ENCODE data around the gene ZNF358. TPM values are rescaled to one million over a fixed set of nuclear protein-coding genes. Genes with fewer than 3 reads are reported as not detected.

ZNF358 gene
- total and polyA plus RNA-seq, 2 of the 13 experiments (the other 11 are each of a cell fraction or from before 2014, with no cell fraction given): 9.1 to 37.0 TPM

DNA sequence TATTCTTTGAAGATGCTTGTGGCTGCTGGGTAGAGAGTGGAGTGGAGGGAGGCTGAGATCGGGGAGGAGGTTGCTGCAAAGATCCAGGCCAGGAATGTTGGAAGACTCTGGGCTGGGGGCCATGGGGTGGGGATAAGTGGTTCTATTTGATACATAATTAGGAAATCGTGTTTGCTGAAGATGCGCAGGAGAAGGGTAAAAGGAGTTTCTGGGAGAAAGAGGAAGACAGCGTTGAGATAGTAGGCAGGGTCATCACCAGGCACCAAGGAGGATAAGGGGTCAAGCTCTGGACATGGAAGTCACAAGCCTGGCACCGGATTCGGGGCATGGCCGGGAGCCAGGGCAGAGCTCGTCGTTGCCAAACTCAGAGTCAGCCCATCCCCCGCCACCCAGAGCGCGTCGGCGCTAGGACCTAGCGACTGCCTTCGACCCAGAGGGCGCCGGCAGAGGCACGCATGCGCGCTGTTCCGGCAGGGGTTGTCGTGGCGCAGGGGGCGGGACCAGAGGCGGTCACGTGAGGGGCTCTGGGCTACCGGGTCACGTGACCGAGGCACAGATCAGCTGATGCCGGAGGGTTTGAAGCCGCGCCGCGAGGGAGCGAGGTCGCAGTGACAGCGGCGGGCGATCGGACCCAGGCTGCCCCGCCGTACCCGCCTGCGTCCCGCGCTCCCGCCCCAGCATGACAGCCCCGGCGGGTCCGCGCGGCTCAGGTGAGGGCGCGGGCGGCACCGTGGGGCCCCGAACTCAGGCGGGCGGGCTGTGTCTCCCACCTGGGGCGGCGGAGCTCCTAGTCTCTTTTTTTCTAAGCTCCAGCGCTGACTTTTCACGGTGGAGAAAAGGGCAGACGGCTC lies 6.4 kb downstream of the ZNF358 start, which contains the start of gene MCOLN1 (continued):
- peak; percentile 65 for TF ChIP-seq ZNF274 (CRISPR knock-in tag; IDR thresholded peaks at IDR 0.05)
- peak; percentile 71; the same call in 1 of the 2 replicates for TF ChIP-seq ZFX (CRISPR knock-in tag; IDR thresholded peaks at IDR 0.05; ENCODE audit: low read depth)
- TF ChIP-seq, protein P1, sequence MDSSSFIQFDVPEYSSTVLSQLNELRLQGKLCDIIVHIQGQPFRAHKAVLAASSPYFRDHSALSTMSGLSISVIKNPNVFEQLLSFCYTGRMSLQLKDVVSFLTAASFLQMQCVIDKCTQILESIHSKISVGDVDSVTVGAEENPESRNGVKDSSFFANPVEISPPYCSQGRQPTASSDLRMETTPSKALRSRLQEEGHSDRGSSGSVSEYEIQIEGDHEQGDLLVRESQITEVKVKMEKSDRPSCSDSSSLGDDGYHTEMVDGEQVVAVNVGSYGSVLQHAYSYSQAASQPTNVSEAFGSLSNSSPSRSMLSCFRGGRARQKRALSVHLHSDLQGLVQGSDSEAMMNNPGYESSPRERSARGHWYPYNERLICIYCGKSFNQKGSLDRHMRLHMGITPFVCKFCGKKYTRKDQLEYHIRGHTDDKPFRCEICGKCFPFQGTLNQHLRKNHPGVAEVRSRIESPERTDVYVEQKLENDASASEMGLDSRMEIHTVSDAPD (CRISPR knock-in tag; IDR thresholded peaks at IDR 0.05): no peak; the same call in 1 of the 2 replicates
- peak; percentile 97 for TF ChIP-seq THAP11 (CRISPR knock-in tag; IDR thresholded peaks at IDR 0.05)
- TF ChIP-seq, protein P2, sequence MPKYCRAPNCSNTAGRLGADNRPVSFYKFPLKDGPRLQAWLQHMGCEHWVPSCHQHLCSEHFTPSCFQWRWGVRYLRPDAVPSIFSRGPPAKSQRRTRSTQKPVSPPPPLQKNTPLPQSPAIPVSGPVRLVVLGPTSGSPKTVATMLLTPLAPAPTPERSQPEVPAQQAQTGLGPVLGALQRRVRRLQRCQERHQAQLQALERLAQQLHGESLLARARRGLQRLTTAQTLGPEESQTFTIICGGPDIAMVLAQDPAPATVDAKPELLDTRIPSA (CRISPR knock-in tag; IDR thresholded peaks at IDR 0.05; ENCODE audit: borderline replicate concordance): no peak
- TF ChIP-seq ZNF335 (CRISPR knock-in tag; IDR thresholded peaks at IDR 0.05): peak; percentile 77; the same call in 1 of the 2 replicates
- TF ChIP-seq ZNF496 (CRISPR knock-in tag; IDR thresholded peaks at IDR 0.05; ENCODE audit: insufficient replicate concordance): no peak
- no peak for TF ChIP-seq ZFP36 (IDR thresholded peaks at IDR 0.05; ENCODE audit: borderline replicate concordance, low read depth, low read length, partially characterized antibody)
- TF ChIP-seq ISL2 (CRISPR knock-in tag; IDR thresholded peaks at IDR 0.05): peak; percentile 70
- TF ChIP-seq ZNF607 (CRISPR knock-in tag; IDR thresholded peaks at IDR 0.05; ENCODE audit: borderline replicate concordance): no peak; the same call in 1 of the 2 replicates
- TF ChIP-seq, protein P3, sequence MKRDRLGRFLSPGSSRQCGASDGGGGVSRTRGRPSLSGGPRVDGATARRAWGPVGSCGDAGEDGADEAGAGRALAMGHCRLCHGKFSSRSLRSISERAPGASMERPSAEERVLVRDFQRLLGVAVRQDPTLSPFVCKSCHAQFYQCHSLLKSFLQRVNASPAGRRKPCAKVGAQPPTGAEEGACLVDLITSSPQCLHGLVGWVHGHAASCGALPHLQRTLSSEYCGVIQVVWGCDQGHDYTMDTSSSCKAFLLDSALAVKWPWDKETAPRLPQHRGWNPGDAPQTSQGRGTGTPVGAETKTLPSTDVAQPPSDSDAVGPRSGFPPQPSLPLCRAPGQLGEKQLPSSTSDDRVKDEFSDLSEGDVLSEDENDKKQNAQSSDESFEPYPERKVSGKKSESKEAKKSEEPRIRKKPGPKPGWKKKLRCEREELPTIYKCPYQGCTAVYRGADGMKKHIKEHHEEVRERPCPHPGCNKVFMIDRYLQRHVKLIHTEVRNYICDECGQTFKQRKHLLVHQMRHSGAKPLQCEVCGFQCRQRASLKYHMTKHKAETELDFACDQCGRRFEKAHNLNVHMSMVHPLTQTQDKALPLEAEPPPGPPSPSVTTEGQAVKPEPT (CRISPR knock-in tag; IDR thresholded peaks at IDR 0.05; ENCODE audit: low read depth): peak; percentile 73; the same call in 1 of the 2 replicates
- peak; percentile 88; the same call in 1 of the 2 replicates for TF ChIP-seq MTA1 (CRISPR knock-in tag; IDR thresholded peaks at IDR 0.05; ENCODE audit: borderline replicate concordance)
- peak; percentile 44; the same call in 1 of the 2 replicates for TF ChIP-seq IRX3 (CRISPR knock-in tag; IDR thresholded peaks at IDR 0.05; ENCODE audit: borderline replicate concordance, low read depth)
- TF ChIP-seq, protein P4, sequence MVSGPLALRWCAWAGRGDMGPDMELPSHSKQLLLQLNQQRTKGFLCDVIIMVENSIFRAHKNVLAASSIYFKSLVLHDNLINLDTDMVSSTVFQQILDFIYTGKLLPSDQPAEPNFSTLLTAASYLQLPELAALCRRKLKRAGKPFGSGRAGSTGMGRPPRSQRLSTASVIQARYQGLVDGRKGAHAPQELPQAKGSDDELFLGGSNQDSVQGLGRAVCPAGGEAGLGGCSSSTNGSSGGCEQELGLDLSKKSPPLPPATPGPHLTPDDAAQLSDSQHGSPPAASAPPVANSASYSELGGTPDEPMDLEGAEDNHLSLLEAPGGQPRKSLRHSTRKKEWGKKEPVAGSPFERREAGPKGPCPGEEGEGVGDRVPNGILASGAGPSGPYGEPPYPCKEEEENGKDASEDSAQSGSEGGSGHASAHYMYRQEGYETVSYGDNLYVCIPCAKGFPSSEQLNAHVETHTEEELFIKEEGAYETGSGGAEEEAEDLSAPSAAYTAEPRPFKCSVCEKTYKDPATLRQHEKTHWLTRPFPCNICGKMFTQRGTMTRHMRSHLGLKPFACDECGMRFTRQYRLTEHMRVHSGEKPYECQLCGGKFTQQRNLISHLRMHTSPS (CRISPR knock-in tag; IDR thresholded peaks at IDR 0.05; ENCODE audit: low read depth): peak; percentile 79
- peak; percentile 52; the same call in 1 of the 2 replicates for TF ChIP-seq PPARG (CRISPR knock-in tag; conservative IDR thresholded peaks at IDR 0.05)
- TF ChIP-seq SRY (CRISPR knock-in tag; IDR thresholded peaks at IDR 0.05): peak; percentile 52; the same call in 1 of the 2 replicates
- TF ChIP-seq ZMAT5 (CRISPR knock-in tag; IDR thresholded peaks at IDR 0.05; ENCODE audit: borderline replicate concordance, low read depth): no peak

Measured in HepG2 (cell line).